HL-60/S4 (cell line): ENCODE measurements around the gene CDH13.

ENCODE experiments used
- in situ Hi-C: fragments of 300-500 bp; cut with MboI; formaldehyde crosslinking; loops from 2 replicates; pipeline ENCODE4 v1.14.3; 2022; ENCODE audit warnings: low sequenced_read_pairs

The CDH13 gene

DNA sequence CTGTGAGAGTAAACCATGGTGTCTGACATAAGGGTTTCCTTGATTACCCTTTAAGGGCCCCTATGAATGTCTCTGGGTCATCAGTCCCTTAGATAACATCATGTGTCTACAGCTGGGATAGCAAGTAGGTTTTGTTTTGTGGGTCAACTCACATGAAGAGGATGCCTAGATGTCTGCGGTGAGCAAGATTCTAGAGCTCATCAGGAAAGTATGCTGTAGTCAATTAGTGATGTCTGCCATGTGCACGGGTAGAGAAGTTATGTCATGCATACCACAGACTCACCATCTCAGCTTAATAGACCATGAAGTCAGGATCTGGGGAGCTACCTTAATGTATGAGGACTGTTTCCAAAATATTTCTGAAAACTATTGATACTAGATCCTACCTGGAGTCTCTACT is 57.5 kb downstream of the CDH13 start:
- in situ Hi-C loops = no loop called here

DNA sequence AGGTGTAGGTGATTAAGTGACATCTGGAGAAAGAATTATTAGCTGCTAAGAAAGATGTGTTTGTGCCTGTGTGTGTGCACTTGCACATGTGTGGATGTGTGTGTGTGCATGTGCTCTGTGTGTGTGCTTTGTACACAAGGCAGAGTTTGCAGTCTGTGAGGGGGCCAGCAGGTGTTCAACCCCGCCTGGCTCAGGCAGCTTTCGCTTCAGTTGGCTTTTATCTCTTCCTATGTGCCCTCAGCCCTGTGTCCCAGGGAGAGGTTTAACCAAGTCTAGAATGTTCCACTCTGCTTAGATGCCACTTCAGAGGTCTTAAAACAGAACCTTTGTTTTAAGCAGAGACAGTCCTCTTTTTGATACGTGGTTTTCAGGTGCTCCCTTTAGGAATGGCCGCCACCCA is 58.8 kb downstream of the CDH13 start:
- in situ Hi-C loops = no loop called here

DNA sequence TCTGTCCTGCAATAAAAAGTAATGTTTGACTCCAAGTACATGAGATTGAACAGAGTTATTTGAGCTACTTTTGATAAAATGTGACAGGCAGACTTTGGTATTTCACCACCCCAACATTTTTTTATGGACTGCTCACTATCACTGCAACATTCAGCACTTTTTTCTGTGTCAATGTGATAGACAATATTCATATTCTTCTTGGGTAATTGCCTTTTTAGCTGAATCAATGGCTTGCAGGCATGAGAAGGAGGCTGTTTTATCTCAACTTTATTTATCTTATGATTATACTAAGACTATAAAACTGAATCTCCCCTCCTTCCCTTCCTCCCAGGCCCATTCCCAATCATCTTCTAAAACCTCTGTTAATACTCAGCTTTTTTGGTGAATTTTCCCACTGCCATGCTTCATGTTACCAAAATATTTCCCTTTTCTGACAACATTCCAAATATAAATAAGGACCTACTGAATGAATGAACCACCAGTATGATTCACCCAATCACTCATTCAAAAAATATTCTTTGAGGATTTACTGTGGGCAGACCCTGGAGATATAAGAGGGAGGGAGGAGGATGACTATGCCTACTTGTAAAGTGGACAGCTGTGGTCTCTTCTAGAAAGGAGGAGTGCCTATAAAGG is 67.6 kb downstream of the CDH13 start:
- in situ Hi-C loops = no loop called here

DNA sequence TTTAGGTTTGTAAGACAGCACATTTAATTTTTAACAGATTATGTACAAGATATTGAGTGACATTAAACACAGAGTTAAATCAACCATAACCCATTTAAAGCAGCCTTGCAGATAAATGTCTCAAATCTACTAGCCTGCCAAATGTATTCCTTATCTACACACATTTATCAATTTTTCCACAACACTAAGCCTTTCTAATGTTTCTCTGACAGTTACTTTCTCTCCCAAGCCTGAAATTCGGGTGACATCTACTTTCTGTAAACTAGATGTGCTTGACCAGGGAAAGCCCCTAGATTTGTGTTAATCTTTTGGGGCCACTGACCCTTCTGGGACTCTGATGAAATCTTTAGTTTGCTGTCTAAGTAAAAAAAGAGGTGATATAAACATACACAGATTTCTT is 69.0 kb downstream of the CDH13 start:
- in situ Hi-C loops = no loop called here

- in situ Hi-C loops = no loop called here
These were observed 72.5 kb downstream of the CDH13 start for GRCh38 chr16:82699260-82699659.

DNA sequence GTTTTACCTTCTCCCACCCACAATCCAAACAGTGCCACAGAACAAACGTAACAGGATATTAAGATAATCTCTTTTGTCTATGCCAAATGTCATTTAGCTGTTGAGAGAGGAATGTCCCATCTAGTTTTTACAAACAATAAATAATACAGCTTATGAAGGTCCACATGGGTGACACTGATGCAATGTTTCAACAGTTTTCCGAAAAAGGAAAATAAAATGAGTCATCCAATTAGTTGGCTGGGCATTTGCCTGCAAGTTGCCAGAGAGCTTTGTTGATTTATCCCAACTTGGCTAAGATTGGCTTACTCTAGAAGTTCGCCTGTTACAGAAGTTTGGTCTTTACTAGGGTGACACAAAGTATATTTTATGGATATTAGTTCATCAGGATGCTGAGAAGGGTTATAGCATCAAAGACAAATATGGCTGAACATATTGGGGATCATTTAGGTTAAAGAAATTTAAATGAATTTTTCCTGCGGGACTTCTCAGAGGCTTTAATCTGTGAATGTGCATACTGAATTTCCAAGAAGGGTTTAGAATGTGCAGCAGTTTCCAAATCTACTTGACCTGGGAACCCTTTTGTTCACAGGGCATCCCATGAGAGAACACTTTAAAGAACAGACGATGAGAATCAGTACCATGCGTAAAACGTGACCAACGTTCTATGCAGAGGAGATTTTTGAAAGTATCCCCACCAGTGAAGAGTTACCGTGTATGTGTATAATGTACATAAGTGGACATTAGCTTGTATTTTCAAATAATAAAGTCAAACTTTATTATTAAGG is 73.1 kb downstream of the CDH13 start:
- in situ Hi-C loops = no loop called here

- in situ Hi-C loops = no loop called here
These were observed 73.9 kb downstream of the CDH13 start for GRCh38 chr16:82700541-82701235.

GRCh38 chr16:82701442-82701955 is 74.7 kb downstream of the CDH13 start:
- in situ Hi-C loops = no loop called here

DNA sequence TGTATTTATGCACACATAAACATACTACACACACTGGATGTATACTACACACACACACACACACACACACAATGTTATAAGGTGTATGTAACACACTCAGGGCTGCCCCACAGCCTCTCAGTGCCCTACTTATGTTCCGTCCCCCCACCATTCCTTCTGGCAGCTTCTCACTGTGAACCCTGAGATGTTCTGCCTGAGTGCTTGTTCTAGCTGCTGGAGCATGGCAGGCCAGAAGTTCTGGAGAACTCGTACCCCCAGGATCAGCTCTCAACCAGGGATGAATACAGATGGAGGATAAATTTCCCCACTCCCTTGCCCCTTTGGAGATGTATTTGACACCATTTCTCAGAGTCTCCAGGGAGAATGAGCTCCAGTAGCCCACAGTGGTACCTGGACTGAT is 76.4 kb downstream of the CDH13 start:
- in situ Hi-C loops = no loop called here

GRCh38 chr16:82703871-82704768 is 77.4 kb downstream of the CDH13 start:
- in situ Hi-C loops = no loop called here

- in situ Hi-C loops = no loop called here
These were observed 83.2 kb downstream of the CDH13 start for GRCh38 chr16:82709987-82710386.

DNA sequence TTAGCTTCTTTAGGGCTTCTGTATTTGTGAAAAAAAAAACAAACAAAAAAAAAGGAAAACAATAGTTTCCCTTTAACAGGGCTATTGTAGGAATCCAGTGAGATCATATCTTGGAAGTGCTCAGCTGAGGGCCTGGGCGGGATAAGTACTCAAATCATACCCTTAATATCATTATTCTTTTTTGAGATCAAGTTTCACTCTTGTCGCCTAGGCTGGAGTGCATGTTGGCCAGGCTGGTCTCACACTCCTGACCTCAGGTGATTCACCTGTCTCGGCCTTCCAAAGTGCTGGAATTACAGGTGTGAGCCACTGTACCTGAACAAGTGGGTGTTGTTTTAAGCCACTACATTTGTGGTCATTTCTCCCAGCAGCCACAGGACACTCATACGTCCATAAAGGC is 87.0 kb downstream of the CDH13 start:
- in situ Hi-C loops = no loop called here

DNA sequence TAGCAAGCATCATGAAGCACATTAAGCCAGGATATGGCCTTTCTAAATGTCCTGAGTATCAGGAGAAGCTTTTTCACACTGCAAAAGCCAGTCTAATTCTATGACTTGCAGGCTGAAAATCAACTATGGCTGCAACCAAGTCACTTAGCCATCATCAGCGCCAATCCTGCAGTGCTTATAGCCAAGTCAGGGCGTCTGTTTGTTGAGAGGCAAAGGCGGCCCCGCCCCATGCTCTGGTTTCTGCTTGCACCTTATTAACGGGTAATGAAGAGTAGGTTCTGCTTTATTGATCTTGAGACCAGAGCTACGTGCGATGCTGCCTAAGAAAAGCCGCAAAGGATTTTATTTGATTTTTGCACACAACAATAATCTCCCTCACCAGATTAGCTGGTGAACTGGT is 88.4 kb downstream of the CDH13 start:
- in situ Hi-C loops = no loop called here

GRCh38 chr16:82715833-82716232 is 89.1 kb downstream of the CDH13 start:
- in situ Hi-C loops = no loop called here

- in situ Hi-C loops = no loop called here
These were observed 89.6 kb downstream of the CDH13 start for GRCh38 chr16:82716361-82716855.

DNA sequence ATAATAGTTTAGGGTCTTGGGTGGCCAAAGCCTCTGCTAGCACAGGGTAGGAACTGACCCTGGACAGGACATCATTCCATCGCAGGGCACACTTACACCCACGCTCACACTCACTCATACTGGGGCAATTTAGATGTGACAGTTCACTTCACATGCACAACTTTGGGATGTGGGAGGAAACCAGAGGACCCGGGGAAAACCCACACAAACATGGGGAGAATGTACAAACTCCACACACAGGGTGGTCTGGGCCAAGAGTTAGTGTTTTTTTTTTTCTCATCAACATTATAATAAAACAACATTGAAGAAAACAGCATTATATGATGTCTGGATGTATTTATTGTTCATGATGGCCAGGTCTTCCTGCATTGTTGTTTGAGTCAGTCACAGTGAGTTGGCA is 93.6 kb downstream of the CDH13 start:
- in situ Hi-C loops = no loop called here

DNA sequence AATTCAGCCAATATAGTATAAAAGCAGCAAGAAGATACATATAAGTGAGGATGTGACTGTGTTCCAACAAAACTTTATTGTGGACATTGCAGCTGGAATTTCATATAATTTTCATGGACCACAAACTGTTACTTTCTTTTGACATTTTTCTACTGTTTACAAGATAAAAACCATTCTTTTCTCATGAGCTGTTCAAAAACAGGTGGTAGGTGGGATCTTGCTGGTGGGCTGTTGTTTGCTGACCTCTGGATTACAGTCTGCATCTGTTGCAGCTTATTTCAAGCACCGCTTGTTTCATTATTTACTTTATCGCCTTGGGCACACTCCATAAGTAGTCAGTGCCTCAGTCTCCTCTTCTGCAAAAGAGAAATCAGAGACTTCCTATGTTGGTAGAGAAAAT is 99.5 kb downstream of the CDH13 start:
- in situ Hi-C loops = no loop called here

DNA sequence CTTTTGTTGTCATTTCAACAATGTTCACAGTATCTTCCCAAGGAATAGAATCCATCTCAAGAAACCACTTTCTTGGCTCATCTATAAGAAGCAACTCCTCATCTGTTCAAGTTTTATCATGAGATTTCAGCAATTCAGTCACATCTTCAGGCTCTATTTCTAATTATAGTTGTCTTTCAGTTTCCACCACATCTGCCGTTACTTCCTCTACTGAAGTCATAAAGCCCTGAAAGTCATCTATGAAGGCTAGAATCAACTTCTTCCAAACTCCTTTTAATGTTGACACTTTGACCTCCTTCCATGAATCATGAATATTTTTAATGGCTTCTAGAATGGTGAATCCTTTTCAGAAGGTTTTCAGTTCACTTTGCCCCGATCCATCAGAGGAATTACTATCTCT is 102.1 kb downstream of the CDH13 start:
- in situ Hi-C loops = no loop called here

DNA sequence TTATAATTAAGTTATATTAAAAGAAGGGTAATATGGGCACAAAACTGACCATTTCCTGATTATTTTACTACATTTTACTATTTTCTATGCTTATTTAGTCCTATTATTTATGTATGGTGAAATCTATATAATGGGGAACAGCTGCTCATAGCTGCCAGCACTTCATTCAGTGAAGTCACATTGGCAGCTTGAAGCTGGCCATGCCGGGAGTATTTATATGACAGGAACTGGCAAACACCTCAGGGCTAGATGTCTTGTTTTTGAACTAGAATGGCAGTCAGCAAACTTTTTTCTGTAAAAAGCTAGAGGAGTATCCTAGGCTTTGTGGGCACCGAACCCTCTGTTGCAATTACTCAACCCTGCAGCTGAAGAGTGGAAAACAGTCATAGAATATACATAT is 104.1 kb downstream of the CDH13 start:
- in situ Hi-C loops = no loop called here

GRCh38 chr16:82732461-82732860 is 105.7 kb downstream of the CDH13 start:
- in situ Hi-C loops = no loop called here

DNA sequence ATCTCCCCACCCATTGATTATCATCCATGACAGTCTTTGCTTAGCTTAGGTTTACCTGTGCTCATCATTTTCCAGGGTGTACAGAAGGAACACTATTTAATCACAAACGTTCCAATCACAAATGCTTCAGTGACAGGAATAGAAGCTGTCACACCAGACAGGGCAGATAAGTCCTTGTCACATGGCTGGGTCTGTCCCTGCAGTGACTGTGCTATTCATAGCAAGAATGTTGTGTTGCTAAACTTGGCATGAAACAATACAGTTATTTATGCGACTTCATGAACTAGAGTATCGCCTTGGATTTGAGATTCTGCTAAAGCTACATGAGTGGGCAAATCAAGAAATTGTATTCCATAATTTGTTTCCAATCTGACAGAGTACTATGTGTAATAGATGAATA is 108.4 kb downstream of the CDH13 start:
- in situ Hi-C loops = no loop called here
